CMK (cell line): ENCODE results near the gene OR11L1.

Experiments
- DNase-seq: peaks from one replicate; pipeline ENCODE4 v3.0.0-alpha.2; 2010; ENCODE audit warnings: low read depth

The OR11L1 gene, protein sequence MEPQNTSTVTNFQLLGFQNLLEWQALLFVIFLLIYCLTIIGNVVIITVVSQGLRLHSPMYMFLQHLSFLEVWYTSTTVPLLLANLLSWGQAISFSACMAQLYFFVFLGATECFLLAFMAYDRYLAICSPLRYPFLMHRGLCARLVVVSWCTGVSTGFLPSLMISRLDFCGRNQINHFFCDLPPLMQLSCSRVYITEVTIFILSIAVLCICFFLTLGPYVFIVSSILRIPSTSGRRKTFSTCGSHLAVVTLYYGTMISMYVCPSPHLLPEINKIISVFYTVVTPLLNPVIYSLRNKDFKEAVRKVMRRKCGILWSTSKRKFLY

GRCh38 chr1:247841796-247842195 lies at the start of gene OR11L1:
Gene OR11L1, minus strand, starts transcription at chr1:247841896. Its CDS starts 0 bp downstream, at chr1:247841896.
- DNase-seq = no peak

GRCh38 chr1:247884797-247885413 lies 43.2 kb upstream of the OR11L1 start:
- DNase-seq = no peak

- no peak for DNase-seq
These were observed 41.6 kb upstream of the OR11L1 start for GRCh38 chr1:247883346-247883745.

DNA sequence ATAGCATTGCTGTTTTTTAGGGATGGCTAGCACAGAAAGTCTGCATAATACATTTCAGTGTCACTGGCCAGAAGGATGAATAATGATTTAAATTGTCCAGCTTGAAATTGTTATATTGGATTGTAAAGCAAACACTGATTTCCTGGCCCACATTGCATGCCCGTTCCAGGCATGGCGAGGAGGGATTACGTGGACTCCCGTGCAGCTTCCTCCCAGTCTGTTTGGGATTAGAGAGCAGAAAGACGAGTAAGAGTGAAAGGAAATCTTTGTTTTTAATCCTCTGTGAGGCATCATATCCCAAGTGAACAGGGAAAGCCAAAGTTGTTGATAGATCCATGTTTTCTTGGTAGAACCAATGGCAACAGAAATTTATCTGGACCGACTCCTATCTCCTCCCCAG lies 23.7 kb upstream of the OR11L1 start:
- DNase-seq = no peak

- no peak for DNase-seq
These were observed 22.9 kb upstream of the OR11L1 start for GRCh38 chr1:247864644-247865043.

GRCh38 chr1:247862756-247863155 lies 21.1 kb upstream of the OR11L1 start:
- no peak for DNase-seq

DNA sequence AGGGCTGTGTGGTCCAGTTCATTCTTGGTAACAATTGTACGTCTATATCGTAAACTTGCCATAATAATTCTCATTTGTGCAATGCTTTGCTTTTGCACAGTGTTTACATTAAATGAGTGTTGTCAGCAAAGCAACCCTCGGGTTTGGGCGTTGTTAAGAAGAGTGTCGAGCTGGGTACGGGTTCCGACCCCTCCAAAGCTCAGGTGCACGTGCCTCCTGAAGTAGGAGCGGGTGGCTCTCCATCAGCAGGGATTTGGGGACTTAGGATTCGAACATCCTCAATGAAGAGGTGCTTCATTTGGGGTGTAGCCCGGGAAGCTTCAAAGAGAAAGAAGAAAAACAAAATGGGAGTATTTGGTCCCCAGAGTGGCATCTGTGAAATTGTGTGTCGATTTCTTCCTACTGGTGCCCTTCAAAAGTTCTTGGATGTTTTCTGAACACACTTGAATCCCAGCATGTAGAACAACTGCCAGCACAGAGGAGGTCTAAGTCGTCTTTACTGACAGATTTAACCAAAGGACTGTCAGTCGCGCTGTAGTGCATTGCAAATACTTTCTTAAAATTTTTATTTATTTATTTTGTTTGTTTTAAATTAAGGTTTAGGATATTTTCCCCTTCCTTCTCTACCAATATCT lies 16.4 kb upstream of the OR11L1 start:
- DNase-seq = no peak

DNA sequence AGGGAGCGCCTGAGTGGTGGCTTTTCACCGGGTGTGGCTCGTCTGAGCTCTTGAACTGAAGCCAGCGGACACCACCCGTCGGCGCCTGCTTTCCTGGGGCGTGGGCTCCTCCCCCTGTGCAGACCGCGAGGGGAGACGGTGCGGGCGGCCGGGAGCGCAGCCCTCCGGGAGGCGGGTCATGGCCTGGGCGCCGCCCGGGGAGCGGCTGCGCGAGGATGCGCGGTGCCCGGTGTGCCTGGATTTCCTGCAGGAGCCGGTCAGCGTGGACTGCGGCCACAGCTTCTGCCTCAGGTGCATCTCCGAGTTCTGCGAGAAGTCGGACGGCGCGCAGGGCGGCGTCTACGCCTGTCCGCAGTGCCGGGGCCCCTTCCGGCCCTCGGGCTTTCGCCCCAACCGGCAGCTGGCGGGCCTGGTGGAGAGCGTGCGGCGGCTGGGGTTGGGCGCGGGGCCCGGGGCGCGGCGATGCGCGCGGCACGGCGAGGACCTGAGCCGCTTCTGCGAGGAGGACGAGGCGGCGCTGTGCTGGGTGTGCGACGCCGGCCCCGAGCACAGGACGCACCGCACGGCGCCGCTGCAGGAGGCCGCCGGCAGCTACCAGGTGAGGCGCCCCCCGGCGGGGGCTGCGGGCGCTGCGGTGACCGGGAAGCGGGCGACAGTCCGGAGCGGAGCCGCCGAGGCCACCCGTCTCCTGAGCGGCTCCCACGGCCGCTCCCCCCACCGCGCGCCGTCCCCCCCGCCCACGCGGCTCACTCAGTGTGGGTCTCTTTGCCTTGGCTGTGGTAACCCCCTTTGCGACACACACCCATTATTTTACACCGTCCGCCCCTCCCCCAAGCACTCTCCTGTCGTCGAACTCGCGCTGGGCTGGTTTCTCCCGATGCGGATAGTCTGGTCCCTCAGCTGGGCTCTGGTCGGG lies 15.6 kb upstream of the OR11L1 start, which contains the start of gene TRIM58:
Gene TRIM58 (plus strand): TSS at position 119 of the 916 bp plus-strand sequence. CDS start 60 bp downstream, at position 179.
- DNase-seq = peak; percentile 83

DNA sequence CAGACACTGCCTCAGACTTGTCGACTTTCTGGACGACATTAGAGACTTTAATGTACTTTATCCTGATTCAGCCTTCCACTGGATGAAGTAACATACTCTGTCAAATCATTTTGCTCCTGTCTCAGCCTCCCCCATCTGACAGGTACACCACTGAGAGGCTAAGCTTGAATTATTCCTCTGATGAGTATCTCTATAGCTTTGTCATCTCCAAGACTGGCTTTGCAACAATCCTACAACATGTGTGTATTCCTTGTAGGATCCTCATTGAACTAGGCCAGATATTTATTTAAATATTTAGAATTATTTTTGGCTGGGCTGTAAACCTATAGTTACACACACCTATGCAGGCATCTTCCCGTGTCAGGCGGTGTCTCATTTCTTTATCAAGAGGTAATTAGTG lies 14.2 kb upstream of the OR11L1 start:
- DNase-seq = no peak

DNA sequence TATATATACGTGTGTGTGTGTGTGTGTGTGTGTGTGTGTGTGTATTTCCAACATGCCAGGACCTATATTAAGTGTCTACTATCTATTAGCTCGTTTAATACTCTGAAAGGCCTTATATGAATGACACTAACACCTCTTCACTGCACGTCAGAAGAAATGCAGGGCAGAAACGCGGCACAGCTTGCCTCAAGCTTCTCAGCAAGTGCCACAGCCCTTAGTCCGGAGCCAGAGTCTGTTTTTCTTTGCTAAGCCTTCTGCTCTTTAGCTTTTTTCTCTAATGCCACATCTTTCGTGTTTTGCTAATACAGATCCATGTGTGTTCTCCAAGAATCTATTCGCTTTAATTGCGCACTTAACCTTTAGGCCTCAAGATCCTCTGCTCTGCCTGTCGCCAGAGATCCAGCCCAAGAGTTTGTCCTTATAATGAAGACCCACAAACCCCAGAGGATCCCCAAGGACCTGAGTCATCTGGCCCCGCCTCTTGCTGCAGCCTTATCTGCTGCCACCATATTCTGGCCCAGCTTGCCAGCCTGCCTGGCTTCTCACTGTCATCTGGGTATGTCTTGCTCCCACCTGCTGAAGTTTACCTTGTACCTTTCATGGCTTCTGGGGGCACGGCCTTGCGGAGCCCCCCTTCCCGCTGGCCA lies 13.3 kb upstream of the OR11L1 start:
- peak; percentile 73 for DNase-seq

DNA sequence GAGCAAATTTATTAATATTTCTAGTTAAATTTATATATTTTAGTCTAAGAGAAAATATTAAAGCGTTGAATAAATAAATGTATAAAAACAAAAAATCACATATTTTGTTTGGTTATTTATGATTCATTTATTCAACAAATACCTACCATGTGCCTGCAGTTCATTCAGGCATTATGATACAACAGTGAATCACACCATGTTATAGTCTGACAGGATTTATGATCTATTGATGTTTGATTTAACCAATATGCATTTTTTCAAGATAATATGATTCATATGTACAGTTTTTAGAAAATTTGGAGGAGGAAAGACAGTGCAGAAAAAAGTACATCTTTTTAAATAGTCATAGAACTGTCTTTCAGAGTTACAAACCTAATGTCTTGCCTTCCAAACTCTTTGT lies 7.9 kb upstream of the OR11L1 start:
- no peak for DNase-seq

- DNase-seq = no peak
These were observed 6.7 kb upstream of the OR11L1 start for GRCh38 chr1:247848346-247848745.

- no peak for DNase-seq
These were observed 4.0 kb upstream of the OR11L1 start for GRCh38 chr1:247845693-247846017.

DNA sequence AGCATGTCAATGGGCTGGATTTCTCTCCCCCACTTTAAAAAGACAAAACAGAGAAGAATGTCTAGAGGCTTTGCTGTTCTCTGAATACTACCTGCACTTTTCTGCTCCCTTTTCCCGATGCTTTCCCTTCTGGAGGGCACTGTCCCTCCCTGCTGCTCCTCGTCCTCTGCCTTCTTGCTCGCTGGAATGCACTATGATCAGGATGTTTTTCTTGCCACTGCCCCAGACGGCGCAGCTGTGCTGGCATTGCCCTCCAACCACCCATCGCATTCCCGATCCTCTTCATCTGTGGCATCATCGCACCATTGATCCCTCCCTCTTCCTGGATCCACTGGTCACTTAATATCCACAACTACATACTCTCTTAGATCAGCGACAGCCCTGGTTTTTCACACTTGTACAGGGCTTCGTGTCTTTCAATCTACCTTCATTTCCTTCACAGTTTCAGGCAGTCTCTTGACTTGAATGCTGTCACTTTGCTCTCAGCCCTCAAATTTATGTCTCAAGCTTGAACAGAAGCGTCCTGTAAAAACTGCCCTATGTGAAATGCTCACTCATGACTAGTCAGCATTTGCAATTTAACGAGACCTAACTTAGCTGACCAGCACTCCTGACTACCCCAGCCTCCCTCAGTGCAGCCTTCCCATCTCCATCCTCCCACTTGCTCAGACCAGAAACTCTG lies 3.5 kb upstream of the OR11L1 start:
- no peak for DNase-seq

GRCh38 chr1:247843411-247843810 lies 1.7 kb upstream of the OR11L1 start:
- no peak for DNase-seq

- no peak for DNase-seq
These were observed 878 bp downstream of the OR11L1 start for GRCh38 chr1:247840818-247841217.

DNA sequence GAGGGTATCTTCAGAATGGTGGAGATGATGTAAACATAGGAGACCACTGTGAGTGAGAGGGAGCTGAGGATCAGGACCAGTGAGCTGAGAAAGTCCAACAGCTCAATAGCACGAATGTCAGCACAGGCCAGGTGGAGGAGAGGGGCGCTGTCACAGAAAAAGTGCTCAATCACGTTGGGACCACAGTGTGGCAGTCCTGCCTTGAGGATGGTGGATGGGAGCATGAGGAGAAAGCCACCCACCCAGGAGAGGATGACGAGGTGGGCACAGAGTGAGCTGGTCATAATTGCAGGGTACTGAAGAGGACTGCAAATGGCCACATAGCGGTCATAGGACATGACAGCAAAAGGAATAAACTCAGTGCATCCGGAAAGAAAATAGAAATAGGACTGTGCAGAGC lies 8.1 kb downstream of the OR11L1 start:
- no peak for DNase-seq

GRCh38 chr1:247829656-247830055 lies 12.0 kb downstream of the OR11L1 start:
- no peak for DNase-seq

DNA sequence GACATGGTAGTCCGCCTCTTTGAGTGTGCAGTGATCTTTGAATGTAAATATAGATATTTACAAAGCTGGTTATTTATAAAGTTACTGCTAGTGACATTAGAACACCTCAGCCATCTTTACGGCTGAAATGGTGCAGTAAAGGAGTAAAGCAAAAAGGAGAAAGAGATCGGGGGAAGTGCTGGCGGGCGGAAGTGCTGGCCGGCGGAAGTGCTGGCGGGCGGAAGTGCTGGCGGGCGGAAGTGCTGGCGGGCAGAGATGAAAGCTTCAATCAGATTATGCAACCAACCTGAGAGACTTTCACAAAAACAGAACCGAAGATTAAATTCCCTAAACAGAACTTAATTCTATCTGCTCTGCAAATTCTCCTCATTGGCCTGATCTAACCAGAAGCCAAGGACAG lies 16.3 kb downstream of the OR11L1 start:
- DNase-seq = peak; percentile 68

DNA sequence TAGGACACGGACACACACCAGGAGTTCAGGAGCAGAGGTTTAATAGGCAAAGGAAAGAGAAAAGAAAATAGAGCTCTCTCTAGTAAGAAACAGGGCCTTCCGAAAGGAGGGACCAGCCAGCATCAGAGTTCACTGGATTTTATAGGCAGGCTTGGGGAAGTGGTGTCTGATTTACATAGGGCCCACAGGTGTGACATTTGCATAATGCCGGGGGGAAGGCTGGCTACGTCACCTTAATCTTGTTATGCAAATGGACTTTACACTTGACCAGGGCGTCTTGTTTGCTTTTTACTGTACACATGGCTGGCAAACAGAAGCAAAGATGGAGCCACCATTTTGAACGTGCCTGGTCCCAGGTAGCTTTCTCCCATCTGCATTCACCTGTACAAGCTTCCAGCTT lies 17.7 kb downstream of the OR11L1 start, which contains the start of gene OR14A16:
Gene OR14A16 (minus strand): TSS at position 97 of the 400 bp plus-strand sequence. CDS start 8,390 bp downstream, outside the sequence.
- DNase-seq = no peak

GRCh38 chr1:247822060-247822459 lies 19.6 kb downstream of the OR11L1 start:
- DNase-seq = peak; percentile 49
